DMS53 treated with DMSO at 0.1 percent for 48 hours (cell line): Measurements from ENCODE around the gene ABCC1.
"Not testable (repeated sequence)": the region's sequence is repeated elsewhere in the genome, so short reads cannot be mapped to it uniquely, and the experiment has no call there.

Experiments
- DNase-seq: peaks from one replicate; lab custom pipeline; 2025; ENCODE audit not compliant: unreplicated experiment; lab: John Stamatoyannopoulos, UW

Gene ABCC1

GRCh38 chr16:15966836-15967546 lies 17.6 kb downstream of the ABCC1 start:
- DNase-seq, result no peak

DNA sequence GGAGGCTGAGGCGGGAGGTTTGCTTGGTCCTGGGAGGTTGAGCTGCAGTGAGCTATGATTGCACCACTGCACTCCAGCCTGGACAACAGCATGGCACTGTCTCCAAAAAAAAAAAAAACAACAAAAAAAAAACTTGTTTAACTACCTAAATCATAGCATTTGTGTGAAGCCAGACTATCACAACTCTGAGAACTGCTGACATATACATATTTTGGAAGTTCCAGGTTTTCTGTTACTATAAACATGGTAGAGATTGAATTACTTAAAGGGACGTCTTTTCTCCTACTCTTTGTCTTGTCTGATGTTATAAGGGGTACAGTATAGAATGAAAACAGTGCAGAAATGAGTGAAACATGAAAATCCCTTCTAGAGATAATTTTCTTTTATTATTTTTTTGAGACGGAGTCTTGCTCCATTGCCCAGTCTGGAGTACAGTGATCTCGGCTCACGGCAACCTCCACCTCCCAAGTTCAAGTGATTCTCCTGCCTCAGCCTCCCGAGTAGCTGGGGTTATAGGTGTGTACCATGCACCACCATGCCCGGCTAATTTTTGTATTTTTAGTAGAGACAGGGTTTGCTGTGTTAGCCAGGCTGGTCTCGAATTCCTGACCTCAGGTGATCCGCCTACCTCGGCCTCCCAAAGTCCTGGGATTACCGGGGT lies 18.4 kb downstream of the ABCC1 start:
- no peak for DNase-seq

DNA sequence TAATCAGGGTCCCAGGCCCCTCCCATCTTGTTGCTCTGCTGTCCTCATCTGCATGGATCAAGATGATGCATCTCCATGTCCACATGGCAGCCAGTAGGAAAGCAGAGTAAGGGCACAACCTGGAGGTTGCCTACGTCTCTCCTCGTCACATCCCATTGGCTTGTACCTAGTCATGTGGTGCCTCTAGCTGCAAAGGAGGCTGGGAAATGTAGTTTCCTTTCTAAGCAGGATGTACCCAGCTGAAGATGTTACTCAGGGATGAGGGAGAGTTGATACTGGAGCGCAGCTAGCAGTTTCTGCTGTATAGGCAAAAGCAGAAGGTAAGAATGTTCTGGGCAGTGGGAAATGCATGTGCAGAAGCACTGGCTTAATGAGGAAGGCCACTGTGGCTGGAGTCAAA lies 20.8 kb downstream of the ABCC1 start:
- no peak for DNase-seq

DNA sequence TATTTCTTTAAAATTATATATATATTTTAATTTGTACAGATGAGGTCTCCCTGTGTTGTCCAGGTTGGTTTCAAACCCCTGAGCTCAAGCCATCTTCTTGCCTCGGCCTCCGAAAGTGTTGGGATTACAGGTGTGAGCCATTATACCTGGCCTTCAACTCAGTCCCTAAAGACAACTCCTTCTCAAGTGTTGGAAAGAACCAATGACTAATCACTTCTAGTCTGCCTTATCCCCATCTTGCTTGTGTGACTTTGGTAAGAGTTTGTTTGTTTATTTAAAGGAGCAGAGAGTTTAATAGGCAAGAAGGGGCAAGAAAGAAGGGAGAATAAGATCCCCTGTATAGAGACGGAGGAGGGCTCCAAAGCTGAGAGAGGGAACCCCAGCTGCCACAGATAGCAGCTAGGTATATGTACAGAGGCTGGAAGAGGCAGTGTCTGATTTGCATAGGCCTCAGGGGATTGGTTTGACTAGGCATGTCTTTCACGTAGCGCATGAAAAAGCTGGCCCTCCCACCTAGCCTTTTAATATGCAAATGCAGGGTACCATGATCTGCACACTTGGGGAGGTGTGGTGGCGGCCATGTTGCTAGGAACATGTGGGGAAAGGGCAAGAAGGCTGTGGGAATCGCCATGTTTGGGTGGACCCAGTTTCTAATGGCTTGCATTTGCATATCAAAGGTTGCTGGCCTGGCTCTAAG lies 21.5 kb downstream of the ABCC1 start:
- no peak for DNase-seq

DNA sequence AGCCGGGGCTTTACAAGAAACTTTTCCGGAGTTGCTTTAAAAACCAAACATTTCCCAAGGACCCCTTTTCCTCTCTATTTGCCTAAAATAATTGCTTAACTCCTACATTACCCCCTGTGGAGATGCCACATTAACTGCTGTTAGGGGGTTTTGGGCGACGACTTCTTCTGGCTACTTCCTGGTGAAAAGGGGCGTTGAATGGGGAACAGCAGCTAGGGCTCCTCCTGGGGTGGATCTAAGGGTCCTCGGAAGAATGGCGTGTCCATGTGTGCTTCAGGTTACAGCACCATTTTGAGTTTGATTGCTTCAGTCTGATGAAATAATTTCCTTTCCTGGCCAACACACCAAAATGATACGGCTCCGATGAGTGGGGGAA lies 22.0 kb downstream of the ABCC1 start:
- DNase-seq, result no peak

- no peak for DNase-seq
Observed at GRCh38 chr16:15972046-15972868, 22.8 kb downstream of the ABCC1 start.

- no peak for DNase-seq
Observed at GRCh38 chr16:15973421-15973820, 24.0 kb downstream of the ABCC1 start.

DNA sequence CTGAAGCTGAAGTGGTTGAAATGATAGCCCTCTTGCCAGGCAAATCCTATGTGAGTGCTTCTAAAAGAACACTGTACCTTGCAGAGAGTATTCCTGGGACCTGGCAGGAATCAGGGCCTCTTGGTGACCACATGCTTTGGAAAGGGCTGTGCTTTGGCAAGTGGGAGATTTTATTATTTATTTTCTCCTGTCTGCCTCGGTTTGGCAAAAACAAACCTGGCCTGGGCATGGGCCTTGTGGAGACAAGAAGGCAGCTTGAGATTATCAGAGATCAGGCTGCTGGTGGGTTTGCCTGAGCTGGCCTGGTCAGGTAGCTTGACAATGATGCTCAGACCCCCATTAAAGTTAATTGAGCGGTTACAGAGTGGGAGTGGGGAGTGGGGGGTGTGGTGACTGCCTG lies 24.6 kb downstream of the ABCC1 start:
- no peak for DNase-seq

DNA sequence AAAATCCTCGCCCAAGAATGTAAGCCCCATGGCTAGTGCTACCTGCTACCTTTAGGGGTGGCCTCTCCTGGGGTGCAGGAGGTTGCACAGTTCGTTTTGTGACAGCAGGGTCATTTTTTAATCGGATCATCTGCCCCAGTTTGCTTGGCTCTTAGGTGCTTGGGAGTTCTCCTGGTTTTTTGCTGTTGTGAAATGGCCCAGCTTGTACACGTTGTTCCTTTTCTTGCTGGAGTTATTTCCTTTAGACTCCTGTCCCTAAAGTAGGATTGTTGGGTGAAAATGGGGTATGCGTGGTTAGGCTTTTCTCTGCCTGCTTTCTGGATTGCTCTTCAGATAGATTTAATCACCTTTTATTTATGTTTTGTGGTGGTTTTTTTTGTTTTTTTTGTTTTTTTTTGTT lies 25.8 kb downstream of the ABCC1 start:
- DNase-seq, result no peak

GRCh38 chr16:15976225-15976812 lies 26.9 kb downstream of the ABCC1 start:
- DNase-seq, result no peak

- DNase-seq, result no peak
Observed at GRCh38 chr16:15976929-15977637, 27.7 kb downstream of the ABCC1 start.

GRCh38 chr16:15979801-15980200 lies 30.4 kb downstream of the ABCC1 start:
- no peak for DNase-seq

GRCh38 chr16:15980329-15980728 lies 30.9 kb downstream of the ABCC1 start:
- no peak for DNase-seq

GRCh38 chr16:15981382-15981781 lies 32.0 kb downstream of the ABCC1 start:
- DNase-seq, result no peak

DNA sequence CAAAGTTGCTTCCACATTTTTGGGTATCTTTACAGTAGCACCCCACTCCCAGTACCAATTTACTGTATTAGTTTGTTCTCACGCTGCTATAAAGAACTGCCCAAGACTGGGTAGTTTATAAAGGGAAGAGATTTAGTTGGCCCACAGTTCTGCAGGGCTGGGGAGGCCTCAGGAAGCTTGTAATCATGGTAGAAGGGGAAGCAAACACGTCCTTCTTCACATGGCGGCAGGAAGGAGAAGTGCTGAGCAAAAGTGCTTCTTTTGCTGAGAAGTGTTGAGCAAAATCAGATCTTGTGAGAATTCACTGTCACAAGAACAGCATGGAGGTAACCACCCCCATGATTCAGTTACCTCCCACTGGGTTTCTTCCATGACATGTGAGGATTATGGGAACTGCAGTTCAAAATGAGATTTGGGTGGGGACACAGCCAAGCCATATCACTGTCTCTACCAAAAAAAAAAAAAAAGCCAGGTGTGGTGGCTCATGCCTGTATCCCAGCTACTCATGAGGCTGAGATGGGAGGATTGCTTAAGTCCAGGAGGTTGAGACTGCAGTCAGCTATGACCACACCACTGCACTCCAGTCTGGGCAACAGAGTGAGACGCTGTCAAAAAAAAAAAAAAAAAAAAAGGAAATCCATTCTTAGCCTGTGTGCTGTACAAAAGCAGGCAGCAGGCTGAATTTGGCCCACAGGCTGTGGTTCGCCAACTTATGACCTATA lies 32.9 kb downstream of the ABCC1 start:
- not testable (repeated sequence) for DNase-seq

- no peak for DNase-seq
Observed at GRCh38 chr16:15983898-15984297, 34.5 kb downstream of the ABCC1 start.

GRCh38 chr16:15985144-15985543 lies 35.7 kb downstream of the ABCC1 start:
- no peak for DNase-seq

DNA sequence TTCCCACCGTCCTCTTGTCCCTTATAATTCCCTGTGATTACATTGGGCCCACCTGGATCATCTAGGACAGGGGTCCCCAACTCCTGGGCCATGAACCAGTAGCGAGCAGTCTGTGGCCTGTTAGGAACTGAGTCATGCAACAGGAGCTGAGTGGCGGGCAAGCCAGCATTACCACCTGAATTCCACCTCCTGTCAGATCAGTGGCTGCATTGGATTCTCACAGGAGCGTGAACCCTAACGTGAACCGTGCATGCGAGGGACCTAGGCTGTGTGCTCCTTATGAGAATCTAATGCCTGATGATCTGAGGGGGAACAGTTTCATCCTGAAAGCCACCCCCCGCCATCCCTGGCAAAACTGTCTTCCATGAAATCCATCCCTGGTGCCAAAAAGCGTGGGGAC lies 36.8 kb downstream of the ABCC1 start:
- no peak for DNase-seq

GRCh38 chr16:15988268-15989013 lies 39.0 kb downstream of the ABCC1 start:
- no peak for DNase-seq
